HepG2 (cell line): ENCODE measurements around the gene CAVIN2. TPM values are rescaled to one million over a fixed set of nuclear protein-coding genes. Genes with fewer than 3 reads are reported as not detected.

Experiments
- CBX1 ChIP-seq: IDR thresholded peaks from one replicate; pipeline ENCODE4 v1.6.1; 2016; ENCODE audit warnings: antibody characterized with exemption, low read depth
- CHD4 ChIP-seq: fragments of 200-600 bp; sonication (generic); IDR thresholded peaks from 2 replicates; pipeline ENCODE4 v1.7.0; 2017; ENCODE audit warnings: mild to moderate bottlenecking, low read length, borderline replicate concordance
- CREB3 ChIP-seq: sonication (generic); formaldehyde crosslinking; IDR thresholded peaks from 2 replicates; pipeline ENCODE4 v1.5.0; 2020; ENCODE audit warnings: missing genetic modification reagents
- FOXP1 ChIP-seq, 2 experiments: fragments of 450-650 bp in 1 of 2; IDR thresholded peaks; 2 replicates each; pipeline ENCODE4 v1.6.1; 2017 to 2018; ENCODE audit warnings: antibody characterized with exemption in 1 of 2
- GABPA ChIP-seq, 2 experiments: IDR thresholded peaks; 2 replicates each; pipeline ENCODE4 v1.6.1; 2011 to 2016; ENCODE audit warnings: low read depth in 2 of 2, low read length in 1 of 2, missing biosample characterization in 1 of 2, missing genetic modification characterization in 1 of 2
- GATAD2A ChIP-seq: IDR thresholded peaks from 2 replicates; pipeline ENCODE4 v1.6.1; 2016
- GFI1 ChIP-seq: sonication (generic); formaldehyde crosslinking; IDR thresholded peaks from 2 replicates; pipeline ENCODE4 v1.5.0; 2020; ENCODE audit warnings: missing genetic modification reagents, mild to moderate bottlenecking, borderline replicate concordance
- KAT8 ChIP-seq: IDR thresholded peaks from 2 replicates; pipeline ENCODE4 v1.6.1; 2016; ENCODE audit warnings: missing genetic modification reagents, missing compliant biosample characterization
- NRL ChIP-seq: sonication (generic); formaldehyde crosslinking; IDR thresholded peaks from 2 replicates; pipeline ENCODE4 v1.5.0; 2020; ENCODE audit warnings: missing genetic modification reagents, mild to moderate bottlenecking, moderate library complexity, borderline replicate concordance
- PATZ1 ChIP-seq: sonication (generic); formaldehyde crosslinking; IDR thresholded peaks from 2 replicates; pipeline ENCODE4 v1.4.0; 2020; ENCODE audit warnings: missing genetic modification reagents
- PHF20 ChIP-seq: sonication (generic); formaldehyde crosslinking; IDR thresholded peaks from 2 replicates; pipeline ENCODE4 v1.5.0; 2020; ENCODE audit warnings: mild to moderate bottlenecking, missing genetic modification reagents
- SOX6 ChIP-seq, 2 experiments: fragments of 450-650 bp in 1 of 2; sonication (generic) in 1 of 2; formaldehyde crosslinking in 1 of 2; IDR thresholded peaks; 2 replicates each; pipeline versions ENCODE4 v1.4.0 to v1.6.1; 2017 to 2020; ENCODE audit warnings: antibody characterized with exemption in 1 of 2, mild to moderate bottlenecking in 1 of 2, missing genetic modification reagents in 1 of 2
- ZBTB20 ChIP-seq: sonication (generic); formaldehyde crosslinking; IDR thresholded peaks from 2 replicates; pipeline ENCODE4 v1.8.1; 2023; ENCODE audit warnings: missing genetic modification reagents, low read depth, mild to moderate bottlenecking, borderline replicate concordance
- ZNF207 ChIP-seq: fragments of 450-650 bp; IDR thresholded peaks from 2 replicates; pipeline ENCODE4 v1.6.1; 2016; ENCODE audit warnings: antibody characterized with exemption, borderline replicate concordance
- ZNF251 ChIP-seq: sonication (generic); formaldehyde crosslinking; IDR thresholded peaks from 2 replicates; pipeline ENCODE4 v1.9.0; 2021; ENCODE audit warnings: mild to moderate bottlenecking, missing genetic modification reagents
- ZNF292 ChIP-seq: sonication (generic); formaldehyde crosslinking; IDR thresholded peaks from 2 replicates; pipeline ENCODE4 v1.8.1; 2022; ENCODE audit warnings: mild to moderate bottlenecking, low read depth, missing genetic modification reagents, borderline replicate concordance
- ZNF318 ChIP-seq: sonication (generic); formaldehyde crosslinking; IDR thresholded peaks from 2 replicates; pipeline ENCODE4 v1.4.0; 2020; ENCODE audit warnings: mild to moderate bottlenecking, missing genetic modification reagents
- ZNF343 ChIP-seq: sonication (generic); formaldehyde crosslinking; IDR thresholded peaks from 2 replicates; pipeline ENCODE4 v1.4.0; 2020; ENCODE audit warnings: mild to moderate bottlenecking, missing genetic modification reagents
- ZNF44 ChIP-seq: sonication (generic); formaldehyde crosslinking; IDR thresholded peaks from 2 replicates; pipeline ENCODE4 v1.5.1; 2020; ENCODE audit warnings: mild to moderate bottlenecking, missing genetic modification reagents
- polyA plus RNA-seq, 8 experiments: library from polyadenylated mRNA; depleted of rRNA in 3 of 8; stranded (reverse) in 7 of 8; unstranded in 1 of 8; fragments of >200 nt; fragmentation: Illumina TruSeq in 4 of 8; extraction: Trizol in 4 of 8; gene quantifications; 2 replicates each; pipeline versions ENCODE4 v1.2.1 to v1.2.3, GENCODE V29; 2011 to 2016; ENCODE audit warnings: low read depth in 4 of 8, missing spikeins in 1 of 8, mixed read lengths in 1 of 8; ENCODE audit not compliant: insufficient read depth in 1 of 8
- total RNA-seq, 5 experiments: library from RNA; depleted of rRNA; stranded (reverse); fragments of >200 nt; fragmentation: Illumina TruSeq; extraction: Trizol; gene quantifications; 2 replicates each; pipeline ENCODE4 v1.2.3, GENCODE V29; 2016; ENCODE audit warnings: low read depth in 1 of 5

Gene CAVIN2
- total and polyA plus RNA-seq, 2 of the 13 experiments (the other 11 are each of a cell fraction or from before 2014, with no cell fraction given), result 7.6 to 38.8 TPM

GRCh38 chr2:191864628-191865374, 17.9 kb upstream of the CAVIN2 start (continued):
- TF ChIP-seq ZNF318 (CRISPR knock-in tag) (no peak), FOXP1 (IDR thresholded peaks at IDR 0.05) (no peak), FOXP1 (CRISPR knock-in tag; IDR thresholded peaks at IDR 0.05) (peak; percentile 48), GFI1 (peak; percentile 76), ZNF44 (CRISPR knock-in tag) (no peak), KAT8 (CRISPR knock-in tag) (0 out of 2 replicates have a peak, but pooled peaks have one; percentile 17), CREB3 (CRISPR knock-in tag) (no peak), PATZ1 (CRISPR knock-in tag) (no peak), ZBTB20 (peak; percentile 33; the same call in 1 of the 2 replicates), ZNF251 (no peak), GABPA (IDR thresholded peaks at IDR 0.05; ENCODE audit: low read depth, low read length) (no peak), GABPA (CRISPR knock-in tag; IDR thresholded peaks at IDR 0.05; ENCODE audit: low read depth) (no peak), ZNF207 (no peak), GATAD2A (CRISPR knock-in tag) (peak; percentile 61), PHF20 (CRISPR knock-in tag) (no peak), CHD4 (no peak), ZNF343 (CRISPR knock-in tag) (no peak), NRL (no peak), SOX6 (IDR thresholded peaks at IDR 0.05) (no peak), SOX6 (CRISPR knock-in tag; IDR thresholded peaks at IDR 0.05) (peak; percentile 61), CBX1 (no peak), ZNF292 (no peak)
